GM19467 (cell line): ENCODE results near the gene SELENON.

Source experiments
- ATAC-seq: cut with Tn5 transposase; IDR thresholded peaks from one replicate; pipeline ENCODE4 v1.9.1; 2021; ENCODE audit warnings: mild to moderate bottlenecking, moderate library complexity; ENCODE audit not compliant: unreplicated experiment

The SELENON gene

DNA sequence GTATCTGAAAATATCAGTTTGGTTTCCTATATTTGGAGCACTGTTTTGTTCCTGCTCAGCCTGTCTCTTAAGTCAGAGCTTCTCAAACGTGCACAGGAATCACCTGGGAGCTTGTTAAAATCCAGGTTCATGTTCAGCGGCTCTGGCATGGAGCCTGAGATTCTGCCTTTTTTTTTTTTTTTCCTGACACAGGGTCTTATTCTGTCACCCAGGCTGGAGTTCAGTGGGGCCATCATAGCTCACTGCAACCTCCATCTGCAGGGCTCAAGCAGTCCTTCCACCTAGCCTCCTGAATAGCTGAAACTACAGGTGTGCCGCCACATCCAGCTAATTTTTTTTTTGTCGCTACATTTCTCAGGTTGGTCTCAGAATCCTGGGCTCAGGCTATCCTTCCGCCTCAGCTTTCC is 12.2 kb upstream of the SELENON start:
- no peak for ATAC-seq

DNA sequence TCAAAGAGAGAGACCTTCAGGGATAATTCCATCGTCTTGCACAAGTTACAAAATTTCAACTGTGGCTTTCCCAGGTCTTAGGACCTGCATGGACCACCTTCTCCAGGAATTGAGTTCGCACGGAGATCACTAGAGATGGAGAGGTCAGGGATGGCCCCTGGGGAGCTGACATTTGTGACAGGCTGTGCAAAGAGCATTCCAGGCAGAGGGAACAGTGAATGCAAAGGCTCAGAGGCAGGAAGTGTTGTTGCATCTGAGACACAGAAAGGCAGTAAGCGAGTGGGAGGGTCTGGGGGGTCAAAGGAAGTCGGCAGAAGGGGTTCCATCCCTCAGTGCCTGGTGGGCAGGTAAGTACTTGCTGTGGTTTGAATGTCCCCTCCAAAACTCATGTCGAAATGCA is 9.5 kb upstream of the SELENON start:
- no peak for ATAC-seq

DNA sequence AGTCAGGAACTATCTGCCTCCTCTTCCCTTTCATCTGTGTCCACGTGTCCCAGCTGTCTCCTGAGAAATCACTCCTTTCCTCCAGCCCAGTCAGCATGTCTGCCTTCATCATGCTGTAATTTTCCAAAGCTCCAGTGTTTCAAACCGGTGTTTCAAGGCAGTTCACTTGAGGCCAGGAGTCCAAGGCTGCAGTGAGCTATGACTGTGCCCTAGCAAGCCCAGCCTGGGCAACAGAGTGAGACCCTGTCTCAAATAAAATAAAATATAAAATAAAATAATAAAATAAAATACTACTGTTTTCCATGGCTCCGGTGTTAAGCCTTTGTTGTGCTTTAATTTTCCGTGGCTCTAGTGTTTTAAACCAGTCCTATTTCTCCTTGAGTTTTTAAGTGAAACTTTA is 7.9 kb upstream of the SELENON start:
- ATAC-seq, result no peak

DNA sequence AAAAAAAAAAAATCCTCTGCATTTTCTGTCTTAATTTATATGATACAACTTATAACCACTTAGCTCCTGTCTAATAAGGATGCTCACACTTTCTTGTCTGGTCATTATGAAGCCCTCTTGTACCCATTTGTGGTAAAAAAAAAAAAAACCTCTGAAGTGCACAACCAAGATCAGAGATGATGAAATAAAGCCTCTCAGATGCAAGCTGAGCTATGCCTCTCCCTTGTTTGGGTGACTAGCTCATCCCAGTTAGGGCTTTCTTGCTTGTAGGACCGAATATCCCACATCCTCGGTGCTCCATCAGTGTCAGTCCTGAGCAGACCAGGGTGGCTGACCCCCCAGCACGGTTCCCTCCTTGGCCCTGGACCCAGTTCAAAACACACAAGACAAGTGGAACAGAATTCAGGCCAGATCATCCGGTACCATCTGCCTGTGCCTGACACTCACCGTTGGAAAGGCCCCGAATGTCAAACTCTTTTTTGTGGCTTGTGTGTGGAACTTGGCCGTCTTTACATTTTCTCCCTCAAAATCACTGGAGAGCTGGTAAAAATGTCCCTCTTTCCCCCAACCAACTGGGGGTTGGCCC is 6.3 kb upstream of the SELENON start:
- ATAC-seq, result no peak

DNA sequence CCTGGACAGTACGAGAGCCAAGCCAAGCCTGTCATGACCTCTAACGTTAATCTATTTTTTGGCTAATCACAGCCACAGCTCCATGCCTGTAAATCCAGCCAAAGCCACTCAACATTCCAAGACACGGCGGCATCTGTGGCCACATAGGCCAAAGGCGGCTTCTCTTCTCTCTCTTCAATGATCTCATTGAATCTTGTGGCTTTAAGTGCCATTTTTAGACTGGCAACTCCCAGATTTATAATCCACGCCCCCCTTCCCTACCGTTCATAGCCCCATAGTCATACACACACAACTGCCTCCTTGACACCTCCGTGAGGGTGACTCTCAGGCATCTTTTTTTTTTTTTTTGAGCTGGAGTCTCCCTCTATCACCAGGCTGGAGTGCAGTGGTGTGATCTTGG is 5.7 kb upstream of the SELENON start:
- ATAC-seq, result no peak

DNA sequence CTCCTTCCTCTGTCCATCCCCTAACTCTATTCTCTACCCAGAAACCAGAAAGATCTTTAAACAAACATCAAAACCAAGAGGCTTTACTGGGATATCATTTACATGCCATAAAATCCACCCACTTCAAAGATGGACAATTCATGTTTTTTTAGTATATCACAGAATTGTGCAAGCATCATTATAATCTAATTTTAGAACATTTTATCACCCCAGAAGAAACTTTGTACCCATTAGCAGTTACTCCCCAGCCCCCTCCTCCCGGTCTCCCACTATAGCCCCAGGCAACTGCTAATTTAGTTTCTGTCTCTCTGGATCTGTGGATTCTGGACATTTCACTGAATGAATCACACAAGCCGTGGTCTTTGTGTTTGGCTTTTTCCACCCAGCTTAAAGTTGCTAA is 4.8 kb upstream of the SELENON start:
- ATAC-seq, result no peak

DNA sequence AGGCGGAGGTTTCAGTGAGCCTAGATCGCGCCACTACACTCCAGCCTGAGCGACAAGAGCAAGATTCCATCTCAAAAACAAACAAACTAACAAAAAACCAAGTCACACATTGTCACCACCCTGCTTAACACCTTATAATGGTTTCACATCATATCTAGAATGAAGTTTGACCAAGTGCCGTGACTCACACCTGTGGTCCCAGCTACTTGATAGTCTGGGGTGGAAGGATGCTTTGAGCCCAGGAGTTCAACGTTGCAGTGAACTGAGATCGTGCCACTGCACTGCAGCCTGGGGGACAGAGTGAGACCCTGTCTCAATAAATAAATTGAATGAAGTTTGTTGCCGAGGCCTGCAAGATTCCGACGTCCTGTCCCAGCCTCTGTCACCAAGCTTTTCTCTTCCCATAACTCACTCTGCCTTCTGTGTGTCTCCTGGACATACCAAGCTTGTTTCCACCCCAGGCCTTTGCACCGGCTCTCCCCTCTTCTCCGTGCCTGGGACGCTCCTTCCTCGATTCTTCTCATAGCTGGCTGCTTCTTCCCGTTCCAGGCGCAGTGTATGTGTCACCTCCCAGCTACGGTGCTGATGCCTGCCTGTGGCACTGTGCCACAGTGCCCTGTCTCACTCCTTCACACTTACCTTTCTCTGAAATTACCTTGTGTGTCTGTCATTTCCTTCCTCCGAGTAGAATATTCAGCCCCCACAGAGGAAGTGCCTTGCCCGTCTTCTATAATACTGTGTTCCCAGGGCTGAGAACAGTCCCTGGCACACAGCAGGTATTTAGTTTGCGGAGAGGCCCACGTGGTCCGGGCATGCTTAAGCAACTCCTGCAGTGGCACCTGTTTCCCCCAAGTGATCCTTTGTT is 3.8 kb upstream of the SELENON start:
- no peak for ATAC-seq

DNA sequence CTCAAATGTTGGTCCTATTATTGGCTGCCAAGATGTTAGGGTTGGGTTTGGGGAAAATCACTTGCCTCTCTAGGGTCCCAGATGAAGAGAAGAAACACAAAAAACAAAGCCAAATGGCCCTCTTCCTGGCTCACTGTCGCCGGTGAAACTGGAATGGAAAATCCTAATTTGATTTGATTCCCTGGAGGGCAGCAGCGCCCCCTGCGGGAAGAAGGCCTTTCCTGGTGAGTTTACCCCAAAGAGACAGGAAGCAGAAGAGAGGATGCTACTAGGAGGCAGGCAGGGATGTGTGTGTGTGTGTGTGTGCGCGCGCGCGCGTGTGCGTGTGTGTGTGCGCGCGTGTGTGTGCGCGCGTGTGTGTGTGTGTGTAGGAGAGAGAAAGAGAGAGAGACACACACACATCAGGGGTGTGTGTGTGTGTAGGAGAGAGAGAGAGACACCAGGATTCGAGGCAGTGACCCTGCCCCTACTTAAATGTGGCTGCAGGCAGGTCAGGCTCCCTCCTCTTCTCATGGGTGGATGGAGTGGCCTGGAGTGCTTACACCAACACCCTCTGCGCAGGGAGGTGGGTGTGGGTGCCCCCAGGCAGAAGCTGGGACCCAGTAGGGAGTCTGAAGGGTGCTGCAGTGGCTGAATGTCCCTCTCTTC is 3.1 kb upstream of the SELENON start:
- no peak for ATAC-seq

DNA sequence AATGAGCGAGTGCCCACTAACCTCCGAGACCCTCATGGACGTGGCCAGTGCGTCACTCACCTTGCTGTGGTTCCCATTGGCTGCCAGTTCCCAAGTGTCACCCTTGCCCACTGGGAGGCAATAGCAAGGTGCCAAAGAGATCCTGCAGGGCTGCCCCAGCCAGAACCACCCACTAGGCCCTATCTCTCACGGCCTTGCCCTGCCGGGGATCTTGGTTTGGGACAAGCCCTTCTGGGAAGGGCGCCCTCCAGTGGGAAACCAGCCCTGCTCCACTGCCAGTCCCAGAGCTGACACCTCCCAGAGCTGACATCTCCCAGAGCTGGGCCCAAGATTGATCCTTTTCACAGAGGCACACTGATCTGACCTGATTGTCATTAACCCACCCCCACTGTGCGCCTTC is 2.1 kb upstream of the SELENON start:
- ATAC-seq, result no peak

DNA sequence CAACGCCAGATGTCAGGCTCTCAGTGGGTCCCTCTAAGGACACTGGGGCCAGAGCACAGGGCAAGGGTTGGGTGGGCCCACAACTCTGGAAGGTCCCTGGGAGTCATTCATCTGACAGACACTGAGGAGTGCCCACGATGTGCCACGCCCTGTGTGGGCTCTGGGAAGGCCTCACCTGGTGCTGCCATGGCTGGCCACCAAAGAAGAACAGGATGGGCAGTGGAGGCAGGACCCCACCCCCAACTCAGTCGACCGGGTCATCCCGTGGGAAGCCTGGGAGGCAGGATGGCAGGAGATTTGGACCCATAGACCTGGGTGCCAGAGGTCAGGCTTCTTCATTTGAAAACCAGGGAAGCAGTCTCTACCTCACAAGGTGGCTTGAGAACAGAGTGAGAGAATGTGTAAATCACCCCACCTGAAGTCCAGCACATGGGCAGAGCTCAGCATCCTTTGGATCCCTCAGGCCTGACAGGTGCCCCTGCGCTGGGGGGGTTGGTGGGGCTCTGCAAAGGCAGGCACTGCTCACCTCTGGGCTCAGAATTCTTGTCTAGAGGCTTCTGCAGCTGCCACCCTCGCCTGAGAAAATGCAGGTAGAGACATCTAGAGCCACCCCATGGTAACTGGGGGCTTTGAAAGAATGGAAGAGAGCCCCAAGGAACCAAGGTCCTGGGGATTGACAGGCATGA is 1.2 kb upstream of the SELENON start:
- ATAC-seq, result no peak

DNA sequence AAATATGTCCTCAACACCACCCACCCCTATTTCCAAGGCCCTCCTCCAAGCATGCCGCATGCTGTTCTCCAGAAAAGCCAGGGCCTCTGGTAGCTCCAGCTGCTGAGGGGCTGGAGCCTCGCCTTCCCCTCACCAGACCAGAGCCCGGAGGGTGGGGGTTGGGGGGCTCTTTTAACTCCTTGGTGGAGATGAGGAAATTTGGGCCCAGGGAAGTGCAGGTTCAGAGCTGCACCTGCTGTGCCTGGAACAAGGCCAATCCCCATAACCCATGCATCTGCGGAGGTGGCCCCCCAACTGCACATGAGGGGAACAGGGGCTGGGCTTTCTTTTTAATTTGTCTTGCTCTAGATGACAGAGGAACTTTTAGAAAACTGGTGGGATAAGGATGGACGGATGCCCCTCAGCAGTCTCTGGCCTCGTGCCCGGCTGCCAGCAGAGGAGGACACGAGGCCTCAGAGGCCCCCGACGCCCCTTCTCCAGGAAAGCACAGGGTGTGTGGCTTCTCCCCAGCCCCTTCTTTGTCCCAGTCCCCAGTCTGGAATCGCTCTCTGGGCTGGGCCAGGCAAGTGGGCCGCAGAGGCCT is 550 bp upstream of the SELENON start:
- no peak for ATAC-seq

DNA sequence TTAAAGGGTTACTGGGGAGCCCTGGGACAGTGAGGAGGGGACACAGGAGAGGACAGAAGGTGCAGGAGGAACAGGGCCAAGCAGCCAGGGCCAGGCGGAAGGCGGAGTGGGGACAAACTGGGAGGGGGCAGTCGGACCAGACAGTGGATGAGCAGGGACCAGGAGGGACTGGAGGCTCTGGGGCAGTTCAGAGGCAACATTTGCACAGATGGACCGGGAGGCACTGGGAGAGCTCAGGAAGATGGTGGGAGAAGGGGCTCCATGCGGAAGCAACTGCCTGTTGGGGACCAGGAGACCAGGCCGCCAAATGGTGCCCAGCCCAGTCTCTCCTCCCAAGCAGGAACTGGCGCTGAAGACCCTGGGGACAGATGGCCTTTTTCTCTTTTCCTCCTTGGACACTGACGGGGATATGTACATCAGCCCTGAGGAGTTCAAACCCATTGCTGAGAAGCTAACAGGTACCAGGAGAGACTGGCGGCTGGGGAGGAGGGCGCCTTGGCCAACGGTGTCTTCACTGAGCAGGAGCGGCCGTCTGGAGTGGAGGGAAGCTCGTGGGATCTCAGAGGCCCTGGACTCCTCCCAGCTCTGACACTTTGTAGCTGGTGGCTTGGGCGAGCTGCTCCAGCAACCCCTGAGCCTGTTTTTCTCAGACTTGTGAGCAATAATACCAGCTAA is 847 bp downstream of the SELENON start:
- ATAC-seq, result no peak

DNA sequence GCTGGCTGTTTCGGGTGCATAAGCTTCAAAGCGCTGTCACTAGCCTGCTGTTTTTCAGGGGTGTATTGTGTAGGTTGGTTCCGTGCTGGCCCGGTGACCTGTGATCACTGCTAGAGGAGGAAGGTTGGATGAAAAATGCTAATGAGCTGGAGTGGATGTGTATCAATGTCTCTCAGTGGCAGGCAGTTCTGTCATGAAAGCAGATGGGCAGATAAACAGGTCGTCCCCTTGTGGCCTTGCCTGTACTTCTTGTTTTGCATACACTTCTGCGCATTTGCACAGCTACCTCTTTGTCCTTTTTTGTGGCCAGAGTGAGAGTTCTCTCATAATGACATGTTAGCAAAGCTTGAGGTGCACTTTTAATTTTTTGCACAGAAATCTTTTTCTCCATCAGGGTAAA is 2.9 kb downstream of the SELENON start:
- ATAC-seq, result no peak

DNA sequence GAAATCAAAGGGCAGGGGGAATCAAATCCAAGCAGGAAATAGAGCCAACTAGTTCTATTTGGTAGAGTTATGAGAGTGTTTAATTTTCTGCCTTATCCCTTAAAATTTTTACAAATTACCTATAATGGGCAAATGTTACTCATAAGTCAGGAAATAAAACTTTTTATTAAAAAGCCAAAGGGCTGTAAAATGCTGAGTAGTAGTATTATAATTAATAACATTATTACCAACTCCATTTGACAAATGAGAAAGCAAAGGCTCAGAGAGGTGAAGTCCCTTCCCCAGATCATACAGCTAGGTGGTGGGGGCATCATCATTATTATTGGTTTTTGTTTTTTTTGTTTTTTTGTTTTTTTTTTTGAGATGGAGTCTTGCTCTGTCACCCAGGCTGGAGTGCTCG is 3.4 kb downstream of the SELENON start:
- ATAC-seq, result no peak

DNA sequence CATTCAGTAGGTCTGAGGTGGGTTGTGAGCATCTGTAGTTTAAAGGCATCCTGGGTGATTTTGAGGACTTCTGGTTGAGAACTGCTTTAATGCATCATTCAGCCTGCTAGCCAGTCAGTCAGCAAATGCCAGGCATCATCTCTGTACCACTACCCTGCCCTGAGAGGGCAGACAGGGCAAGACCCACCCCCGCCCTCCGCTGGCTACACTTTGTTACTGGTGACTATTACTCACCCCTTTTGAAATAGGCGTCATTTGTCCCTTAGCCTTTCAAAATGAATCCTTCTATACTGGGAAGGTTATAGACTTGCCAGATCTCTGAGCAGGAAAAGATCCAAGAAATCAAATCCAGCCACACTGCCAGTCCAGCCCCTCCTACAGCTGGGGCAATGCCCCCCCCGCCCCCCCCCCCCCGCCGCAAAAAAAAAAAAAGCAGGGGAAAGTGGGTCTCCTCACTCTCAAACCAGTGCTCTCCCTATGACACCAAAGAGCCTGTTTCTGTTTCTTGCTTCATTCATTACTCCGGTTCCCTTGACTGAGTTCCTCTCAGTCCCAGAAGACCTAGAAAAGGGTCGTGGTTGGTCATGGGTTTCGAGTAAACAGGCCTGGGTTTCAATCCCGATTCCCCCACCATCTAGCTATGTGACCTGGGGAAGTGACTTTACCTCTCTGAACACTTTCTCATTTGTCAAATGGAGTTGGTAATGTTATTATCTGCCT is 4.4 kb downstream of the SELENON start:
- no peak for ATAC-seq

DNA sequence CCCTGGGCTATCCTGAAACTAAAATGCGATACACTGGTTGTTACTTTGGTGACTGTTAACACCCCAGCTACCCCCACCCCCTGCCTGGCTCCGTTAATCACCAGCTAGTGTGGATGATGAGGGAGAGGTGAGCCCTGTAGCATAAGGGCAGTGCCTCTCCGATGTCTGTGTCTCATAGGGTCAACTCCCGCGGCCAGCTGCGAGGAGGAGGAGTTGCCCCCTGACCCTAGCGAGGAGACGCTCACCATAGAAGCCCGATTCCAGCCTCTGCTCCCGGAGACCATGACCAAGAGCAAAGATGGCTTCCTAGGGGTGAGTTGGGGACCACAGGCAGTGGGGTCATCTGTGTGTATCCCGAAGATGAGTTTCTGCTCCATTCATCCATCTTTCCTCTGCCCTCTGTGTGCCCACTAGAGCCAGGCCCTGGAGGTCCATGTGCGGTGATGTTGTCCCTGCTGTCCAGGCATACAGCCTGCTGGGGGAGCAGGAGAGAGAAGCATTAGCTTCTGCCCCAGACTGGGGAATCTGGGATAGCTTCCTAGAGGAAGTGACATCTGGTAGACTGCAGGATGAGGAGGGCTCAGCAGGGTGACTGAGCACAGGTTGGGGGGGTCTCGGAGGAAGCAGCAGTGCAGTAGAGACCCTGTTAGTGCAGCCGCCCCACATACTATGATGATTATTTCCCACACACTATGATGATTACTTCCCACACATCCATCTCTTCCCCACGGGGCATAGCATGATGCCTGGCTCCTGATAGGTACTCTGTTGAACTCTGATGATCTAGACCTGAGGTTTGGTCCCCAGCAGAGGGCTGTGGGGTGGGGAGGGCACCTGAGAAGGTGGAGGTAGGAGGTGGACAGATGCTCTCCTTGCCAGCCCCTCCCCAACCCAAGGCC is 5.2 kb downstream of the SELENON start:
- ATAC-seq, result no peak

DNA sequence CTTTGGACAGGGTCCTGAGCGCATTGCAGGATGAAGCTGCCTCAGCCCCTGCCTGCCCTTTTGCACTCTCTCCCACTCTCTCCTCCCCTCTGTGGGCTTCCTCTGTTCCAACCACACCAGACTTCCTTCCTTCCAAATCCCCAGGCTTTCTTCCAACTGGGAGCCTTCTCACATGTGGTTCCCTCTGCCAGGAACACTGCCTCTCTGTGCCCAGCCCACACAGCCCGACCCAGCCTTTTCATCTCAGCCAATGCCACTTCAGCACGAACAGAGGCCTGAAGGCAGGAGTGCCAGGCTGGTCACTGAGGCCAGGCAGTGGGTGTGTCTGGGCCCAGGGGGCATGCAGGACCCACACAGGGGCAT is 5.9 kb downstream of the SELENON start:
- no peak for ATAC-seq

DNA sequence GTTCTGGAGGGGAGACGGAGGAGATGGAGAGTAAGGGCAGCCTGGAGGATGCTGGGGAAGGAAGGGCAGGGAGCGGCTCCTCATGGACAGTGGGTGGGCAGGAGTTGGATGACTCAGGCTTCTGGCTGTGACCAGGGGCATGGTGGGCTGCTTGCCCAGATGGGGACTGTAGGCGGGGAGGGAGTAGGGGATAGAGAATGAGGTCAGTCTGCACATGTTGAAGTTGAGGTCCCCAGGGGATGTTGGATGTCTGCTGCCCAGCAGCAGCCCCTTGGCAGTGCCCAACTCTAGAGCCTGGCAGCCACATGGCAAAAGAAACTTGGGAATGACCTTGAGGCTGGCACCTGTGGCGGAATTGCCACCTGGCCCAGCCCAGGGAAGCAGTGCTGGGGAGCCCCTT is 6.4 kb downstream of the SELENON start:
- ATAC-seq, result no peak
